Aorta (tissue), 5 donors: Measurements from ENCODE around the gene ELMO1. TPM values are rescaled to one million over a fixed set of nuclear protein-coding genes. Genes with fewer than 3 reads are reported as not detected.

Experiments used
- ATAC-seq: fragments of 200-7000 bp; cut with Tn5 transposase; one replicate; pipeline ENCODE4 v1.9.1; 2022; ENCODE audit warnings: moderate library complexity; ENCODE audit not compliant: low FRiP score
- DNase-seq, 2 donors: peaks; one replicate each; pipeline ENCODE4 v3.0.0-alpha.2; 2020
- H3K27ac ChIP-seq, 2 donors: one replicate each; pipeline ENCODE4 v1.5.1; 2013; ENCODE audit warnings: low read length in 2 of 2, mild to moderate bottlenecking in 2 of 2, moderate library complexity in 2 of 2, control low read depth in 1 of 2, inconsistent platforms in 1 of 2, low read depth in 1 of 2
- H3K27me3 ChIP-seq, 2 donors: one replicate each; pipeline ENCODE4 v1.6.1; 2013; ENCODE audit warnings: control low read depth in 1 of 2, low read length in 1 of 2, mild to moderate bottlenecking in 1 of 2, moderate library complexity in 1 of 2; ENCODE audit not compliant: insufficient read depth in 2 of 2, control insufficient read depth in 1 of 2
- H3K36me3 ChIP-seq, 2 donors: one replicate each; pipeline ENCODE4 v1.6.1; 2013; ENCODE audit warnings: control low read depth in 1 of 2, low read length in 1 of 2, mild to moderate bottlenecking in 1 of 2; ENCODE audit not compliant: insufficient read depth in 2 of 2, control insufficient read depth in 1 of 2
- H3K4me1 ChIP-seq, 2 donors: one replicate each; pipeline ENCODE4 v1.6.1; 2013; ENCODE audit warnings: low read length in 2 of 2, control low read depth in 1 of 2, mild to moderate bottlenecking in 1 of 2, moderate library complexity in 1 of 2; ENCODE audit not compliant: insufficient read depth in 2 of 2, control insufficient read depth in 1 of 2
- H3K4me3 ChIP-seq, 2 donors: one replicate each; pipeline ENCODE4 v1.5.1; 2013; ENCODE audit warnings: low read length in 2 of 2, control low read depth in 1 of 2, mild to moderate bottlenecking in 1 of 2
- H3K9me3 ChIP-seq: one replicate; pipeline ENCODE4 v1.6.1; 2013; ENCODE audit warnings: mild to moderate bottlenecking, low read length; ENCODE audit not compliant: control insufficient read depth
- WGBS, 2 donors: extraction: QIAGEN DNeasy Blood & Tissue Kit; methylation state at CpG; one replicate each; pipeline ENCODE4 v1.1.7; 2013; 5-methylcytosine and 5-hydroxymethylcytosine counted together
- intact Hi-C, 2 donors: fragments of 100-400 bp; cut with DNase I; formaldehyde crosslinking; loops; one replicate each; pipeline versions ENCODE4 v1.14.2 to v1.15.0; 2022
- long read RNA-seq, 2 donors: library from polyadenylated mRNA; unstranded; transcript quantifications; one replicate each; pipeline ENCODE4 v2.0.0, GENCODE V29; 2020 to 2021
- polyA plus RNA-seq, 2 donors: library from polyadenylated mRNA; stranded (reverse); fragments of 200-250 nt; gene quantifications; one replicate each; pipeline ENCODE4 v1.2.3, GENCODE V29; 2013
- total RNA-seq, 2 donors: library from RNA; stranded (reverse); fragmentation: NEBNext Ultra II Directional; extraction: Animal tissue kit (Norgen Biotek cat#: 25700); gene quantifications; one replicate each; pipeline ENCODE4 v1.2.1, GENCODE V29; 2021
- donor health status: healthy with polysubstance abuse.
- donor health status: Bipolar disorder and iron deficiency.
- donor health status: DM: no; HTN: no; CAD: no.
- donor health status: DM: no; HTN: no; CAD: no.
- donor health status: DM: yes; HTN: yes; CAD: no.

Gene ELMO1, protein sequence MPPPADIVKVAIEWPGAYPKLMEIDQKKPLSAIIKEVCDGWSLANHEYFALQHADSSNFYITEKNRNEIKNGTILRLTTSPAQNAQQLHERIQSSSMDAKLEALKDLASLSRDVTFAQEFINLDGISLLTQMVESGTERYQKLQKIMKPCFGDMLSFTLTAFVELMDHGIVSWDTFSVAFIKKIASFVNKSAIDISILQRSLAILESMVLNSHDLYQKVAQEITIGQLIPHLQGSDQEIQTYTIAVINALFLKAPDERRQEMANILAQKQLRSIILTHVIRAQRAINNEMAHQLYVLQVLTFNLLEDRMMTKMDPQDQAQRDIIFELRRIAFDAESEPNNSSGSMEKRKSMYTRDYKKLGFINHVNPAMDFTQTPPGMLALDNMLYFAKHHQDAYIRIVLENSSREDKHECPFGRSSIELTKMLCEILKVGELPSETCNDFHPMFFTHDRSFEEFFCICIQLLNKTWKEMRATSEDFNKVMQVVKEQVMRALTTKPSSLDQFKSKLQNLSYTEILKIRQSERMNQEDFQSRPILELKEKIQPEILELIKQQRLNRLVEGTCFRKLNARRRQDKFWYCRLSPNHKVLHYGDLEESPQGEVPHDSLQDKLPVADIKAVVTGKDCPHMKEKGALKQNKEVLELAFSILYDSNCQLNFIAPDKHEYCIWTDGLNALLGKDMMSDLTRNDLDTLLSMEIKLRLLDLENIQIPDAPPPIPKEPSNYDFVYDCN
- total RNA-seq: 10 to 100 TPM; 38.8 to 86.9 TPM
- polyA plus RNA-seq: 10 to 100 TPM in 1 of 2 donors, 1 to 10 TPM in 1; 1.8 to 10.9 TPM
- long read RNA-seq, donor 1, full-length matches to known transcripts: 7 of 48 reads
- long read RNA-seq, donor 1, partial matches to known transcripts: 15 of 48 reads
- long read RNA-seq, donor 1, other reads (novel, unspliced or antisense): 26 of 48 reads
- long read RNA-seq, donor 2, full-length matches to known transcripts: 8 of 67 reads
- long read RNA-seq, donor 2, partial matches to known transcripts: 12 of 67 reads
- long read RNA-seq, donor 2, other reads (novel, unspliced or antisense): 47 of 67 reads

DNA sequence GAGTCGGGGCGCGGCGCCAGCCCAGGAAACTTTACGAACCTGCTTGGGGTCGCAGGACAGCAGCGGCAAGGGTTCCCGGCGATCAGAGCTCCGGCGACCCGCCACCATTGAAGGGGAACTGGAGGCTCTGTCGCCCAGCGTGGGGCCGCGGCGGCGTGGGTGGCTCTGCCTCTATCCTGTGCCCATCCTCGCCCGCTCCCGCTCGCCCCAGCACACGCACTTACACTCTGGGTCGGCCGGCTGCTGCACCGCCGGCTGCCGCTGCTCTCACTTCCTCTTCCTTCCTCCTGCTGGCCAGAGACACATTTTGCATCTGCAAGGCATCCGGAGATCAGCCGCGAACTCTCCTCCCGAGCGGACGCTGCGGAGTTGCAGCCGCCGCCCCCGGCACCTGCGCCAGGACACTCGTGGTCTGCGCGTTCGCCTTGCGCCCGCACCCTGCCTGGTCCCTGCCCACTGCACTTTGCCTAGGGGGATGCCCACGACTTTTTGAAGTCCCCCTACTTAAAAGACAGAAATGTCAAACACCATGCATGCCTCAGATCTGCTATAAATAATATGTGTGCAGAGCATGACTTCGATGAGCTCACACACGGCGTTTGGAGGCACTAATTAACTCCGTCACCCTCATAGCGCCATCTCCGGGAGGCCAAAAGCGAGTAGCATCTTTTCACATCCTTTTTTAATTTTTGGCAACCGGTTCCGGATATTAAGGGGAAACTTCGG lies at the start of gene ELMO1:
TSS of gene ELMO1 (minus strand) at position 229 of the 726 bp plus-strand sequence. CDS start 106,174 bp downstream, outside the sequence.
- WGBS, 2 donors: 1% methylated on average over 41 to 56 of the region's 56 CpGs
- DNase-seq (peak; percentile 87 to 89), ATAC-seq (peak; percentile 87)
- no peak within 1 kb of the TSS for H3K27ac ChIP-seq
- intact Hi-C loops: no loop called here
- H3K27me3 ChIP-seq: no peaks in the 10 kb centered on the region
- no peaks in the 10 kb centered on the region for H3K9me3 ChIP-seq
- no peaks in the 10 kb centered on the region for H3K36me3 ChIP-seq
- H3K4me3 ChIP-seq: peak within 1 kb of the TSS; percentile 38 to 45
- no peaks in the 10 kb centered on the region for H3K4me1 ChIP-seq

DNA sequence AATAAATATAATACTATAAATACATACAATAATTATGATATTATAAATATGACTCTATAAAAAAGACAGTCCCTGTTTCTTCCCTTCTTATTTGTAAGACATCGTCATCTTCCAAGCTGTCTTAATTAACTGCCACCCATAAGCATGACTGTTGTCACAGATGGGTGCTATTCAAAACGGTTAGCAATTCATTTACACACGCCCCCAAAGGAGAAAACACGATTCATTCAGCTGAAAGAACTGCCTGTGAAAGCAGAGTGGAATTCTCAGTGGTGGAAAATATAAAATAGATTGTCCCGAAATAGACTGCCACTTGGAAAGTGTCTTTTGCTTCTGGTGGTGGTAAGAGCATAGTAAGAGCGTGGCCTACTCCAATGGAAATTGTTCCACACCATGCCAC lies 48.9 kb upstream of the ELMO1 start:
- H3K27ac ChIP-seq: no peak overlapping the region
- H3K4me3 ChIP-seq: no peak overlapping the region
- H3K36me3 ChIP-seq: no peaks in the 10 kb centered on the region
- H3K4me1 ChIP-seq: no peaks in the 10 kb centered on the region
- ATAC-seq (no peak), DNase-seq (no peak)
- intact Hi-C loops: loop anchor here (5.0 to 10.0 kb wide), 2 partner anchors 260 to 263 kb away; no protein-coding TSS in a partner anchor
- H3K9me3 ChIP-seq: no peaks in the 10 kb centered on the region
- H3K27me3 ChIP-seq: no peaks in the 10 kb centered on the region
- whole genome bisulfite sequencing, 2 donors: 81 to 87% methylated on average over 6 of the region's 6 CpGs

DNA sequence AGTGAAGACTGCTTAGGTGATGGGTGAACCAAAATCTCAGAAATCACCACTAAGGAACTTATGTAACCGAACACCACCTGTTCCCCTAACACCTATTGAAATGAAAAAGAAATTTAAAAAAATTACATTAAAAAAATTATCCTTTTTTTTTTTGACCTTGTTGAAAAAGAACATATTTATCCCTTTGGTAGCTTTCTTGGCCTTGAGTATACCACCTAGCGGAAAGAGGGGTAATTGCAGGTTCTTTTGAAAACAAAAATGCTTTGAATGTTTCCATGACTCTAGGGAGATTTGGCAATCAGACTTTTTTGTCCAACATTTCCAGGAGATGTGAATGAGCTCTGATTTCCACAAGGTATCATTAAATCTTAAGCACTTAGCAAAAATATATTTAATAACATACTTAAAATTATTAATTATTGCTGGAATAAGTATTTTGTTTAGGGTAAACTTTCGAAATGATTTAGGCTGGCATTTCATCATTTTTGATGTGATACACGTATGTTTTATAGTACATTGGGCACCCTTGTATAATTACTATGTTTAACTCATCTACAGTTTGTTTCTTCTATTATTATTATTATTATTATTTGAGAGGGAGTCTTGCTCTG lies 47.0 kb upstream of the ELMO1 start:
- Histone ChIP-seq H3K36me3 (no peaks in the 10 kb centered on the region), H3K4me1 (no peaks in the 10 kb centered on the region), H3K4me3 (no peak overlapping the region), H3K9me3 (no peaks in the 10 kb centered on the region), H3K27ac (no peak overlapping the region), H3K27me3 (no peaks in the 10 kb centered on the region)
- intact Hi-C loops: loop anchor here (5.0 to 10.0 kb wide), 2 partner anchors 258 to 261 kb away; no protein-coding TSS in a partner anchor
- ATAC-seq (peak; percentile 84), DNase-seq (no peak)
- 68 to 77% methylated on average over 4 of the region's 4 CpGs for WGBS, 2 donors

DNA sequence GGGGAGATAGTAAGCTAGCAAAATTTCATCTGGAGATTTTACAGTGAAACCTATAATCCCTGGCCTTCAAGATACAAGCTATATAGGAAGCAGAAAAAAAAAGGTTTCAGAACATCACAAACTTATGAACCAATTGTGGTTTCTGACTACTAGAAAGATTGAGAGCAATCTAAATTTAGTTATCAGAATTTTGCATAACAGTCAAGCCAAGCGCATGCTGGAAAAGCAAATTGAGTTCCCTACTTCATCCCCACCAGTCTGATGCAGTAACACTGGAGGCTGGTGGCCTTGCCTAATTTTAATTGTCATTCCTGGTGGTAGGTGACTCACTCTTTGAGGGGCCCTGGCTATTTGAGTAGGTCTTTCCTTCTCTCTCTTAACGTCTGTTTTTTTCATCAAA lies 46.3 kb upstream of the ELMO1 start:
- DNase-seq (no peak), ATAC-seq (no peak)
- no peak overlapping the region for H3K4me3 ChIP-seq
- H3K27me3 ChIP-seq: no peaks in the 10 kb centered on the region
- no peaks in the 10 kb centered on the region for H3K36me3 ChIP-seq
- 65 to 73% methylated on average over 2 of the region's 2 CpGs for WGBS, 2 donors
- H3K9me3 ChIP-seq: no peaks in the 10 kb centered on the region
- H3K4me1 ChIP-seq: no peaks in the 10 kb centered on the region
- intact Hi-C loops: loop anchor here (5.0 to 10.0 kb wide), 2 partner anchors 258 to 260 kb away; no protein-coding TSS in a partner anchor
- no peak overlapping the region for H3K27ac ChIP-seq

DNA sequence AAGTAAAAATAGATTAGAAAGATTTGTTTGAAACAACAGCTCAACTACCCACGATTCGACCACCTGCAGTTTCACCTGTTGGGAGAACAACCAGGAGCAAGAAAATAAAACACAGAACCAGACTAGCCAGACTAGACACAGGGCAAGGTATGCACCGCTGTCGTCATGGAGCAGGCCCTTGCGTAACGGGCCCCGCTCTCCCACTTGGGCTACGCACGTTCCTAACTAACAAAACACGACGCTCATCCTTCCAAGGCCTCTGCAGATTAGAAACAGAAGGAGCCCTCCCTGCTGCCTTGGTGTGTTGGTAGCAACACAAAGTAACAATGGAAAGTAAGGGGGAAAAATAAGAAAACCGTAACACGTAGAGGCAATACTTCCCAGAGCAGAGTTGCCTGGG lies 45.1 kb upstream of the ELMO1 start:
- Histone ChIP-seq H3K36me3 (no peaks in the 10 kb centered on the region), H3K27me3 (no peaks in the 10 kb centered on the region), H3K27ac (no peak overlapping the region), H3K4me3 (no peak overlapping the region), H3K9me3 (no peaks in the 10 kb centered on the region), H3K4me1 (no peaks in the 10 kb centered on the region)
- intact Hi-C loops: loop anchor here in 1 of 2 donors (10.0 kb wide), 1 partner anchor 259 kb away; no protein-coding TSS in a partner anchor
- ATAC-seq (no peak), DNase-seq (no peak)
- 95 to 97% methylated on average over 13 of the region's 13 CpGs for WGBS, 2 donors

DNA sequence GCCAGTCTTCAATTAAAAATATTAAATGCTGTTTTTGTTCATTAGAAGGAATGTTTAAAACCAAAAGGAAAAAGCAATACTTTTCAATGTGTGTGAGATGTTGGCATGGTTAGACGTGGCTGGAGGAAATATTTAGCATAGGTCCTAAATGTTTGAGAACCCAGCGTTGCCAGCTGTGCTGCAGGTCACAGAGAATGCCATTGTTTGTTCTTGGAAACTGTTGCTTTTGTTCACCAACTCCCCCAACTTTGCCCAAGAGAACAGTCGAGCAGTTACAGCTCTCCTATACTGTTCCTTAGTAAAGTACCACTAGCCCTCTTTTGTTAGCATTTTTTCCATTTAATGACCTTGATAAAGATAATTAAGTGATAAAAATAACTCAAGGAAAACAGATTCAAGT lies 44.5 kb upstream of the ELMO1 start:
- H3K27ac ChIP-seq: no peak overlapping the region
- no peak overlapping the region for H3K4me3 ChIP-seq
- no peaks in the 10 kb centered on the region for H3K27me3 ChIP-seq
- no peaks in the 10 kb centered on the region for H3K4me1 ChIP-seq
- ATAC-seq (no peak), DNase-seq (no peak)
- no peaks in the 10 kb centered on the region for H3K36me3 ChIP-seq
- WGBS, 2 donors: 51 to 58% methylated on average over 3 of the region's 3 CpGs
- no peaks in the 10 kb centered on the region for H3K9me3 ChIP-seq
- intact Hi-C loops: loop anchor here in 1 of 2 donors (10.0 kb wide), 1 partner anchor 258 kb away; no protein-coding TSS in a partner anchor

DNA sequence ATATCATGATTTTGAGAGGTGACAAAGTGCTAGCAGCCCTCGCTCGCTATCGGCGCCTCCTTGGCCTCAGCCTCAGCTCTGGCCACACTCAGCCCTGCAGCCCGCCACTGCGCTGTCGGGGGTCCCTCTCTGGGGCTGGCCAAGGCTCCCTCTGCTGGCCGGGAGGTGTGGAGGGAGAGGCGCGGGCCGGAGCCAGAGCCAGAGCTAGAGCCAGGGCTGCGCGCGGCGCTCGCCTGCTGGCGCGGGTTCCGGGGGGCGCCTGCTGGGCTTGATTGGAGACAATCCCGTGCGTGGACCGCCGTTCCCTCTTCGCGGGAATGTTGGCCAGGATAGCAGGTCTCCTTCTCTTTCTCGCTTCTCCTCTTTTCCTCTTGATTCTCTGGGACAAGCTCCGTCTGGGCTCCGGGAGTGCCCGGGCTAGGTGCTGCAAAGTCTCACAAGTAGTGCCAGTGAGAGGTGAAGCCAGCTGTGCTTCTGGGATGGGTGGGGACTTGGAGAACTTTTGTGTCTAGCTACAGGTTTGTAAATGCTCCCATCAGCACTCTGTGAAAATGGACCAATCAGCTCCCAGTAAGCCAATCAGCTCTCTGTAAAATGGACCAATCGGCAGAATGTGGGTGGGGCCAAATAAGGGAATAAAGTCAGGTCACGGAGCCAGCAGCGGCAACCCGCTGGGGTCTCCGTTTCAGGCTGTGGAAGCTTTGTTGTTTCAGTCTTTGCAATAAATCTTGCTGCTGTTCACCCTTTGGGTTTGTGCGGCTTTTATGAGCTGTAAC lies 43.4 kb upstream of the ELMO1 start:
- intact Hi-C loops: loop anchor here in 1 of 2 donors (10.0 kb wide), 1 partner anchor 257 kb away; no protein-coding TSS in a partner anchor
- ATAC-seq: no peak

More for the DNA sequence above, 43.4 kb upstream of the ELMO1 start:
- no peaks in the 10 kb centered on the region for H3K36me3 ChIP-seq
- no peak overlapping the region for H3K27ac ChIP-seq
- DNase-seq: no peak
- WGBS, 2 donors: 90 to 93% methylated on average over 30 to 36 of the region's 36 CpGs
- H3K4me3 ChIP-seq: no peak overlapping the region
- no peaks in the 10 kb centered on the region for H3K4me1 ChIP-seq
- no peaks in the 10 kb centered on the region for H3K9me3 ChIP-seq
- H3K27me3 ChIP-seq: no peaks in the 10 kb centered on the region
